A549 treated with Mapracorat at 1 μM for 4 hours (cell line): ENCODE results near the gene OR4P4. TPM values are rescaled to one million over a fixed set of nuclear protein-coding genes. Genes with fewer than 3 reads are reported as not detected.

ENCODE experiments used
- total RNA-seq: library from RNA; stranded (reverse); fragments of 200-300 nt; extraction: Qiagen RNA extraction; gene quantifications from 5 replicates; pipeline ENCODE4 v1.2.3, GENCODE V29; 2022

The OR4P4 gene
- total RNA-seq = not detected in 5 replicates

GRCh38 chr11:55634813-55635212 is at the start of gene OR4P4:
OR4P4 (plus strand) TSS chr11:55635113.

GRCh38 chr11:55607545-55607944 is 27.4 kb upstream of the OR4P4 start, which contains the start of gene OR4C11:
OR4C11 (minus strand) TSS chr11:55607645; CDS start chr11:55604373, 3,272 bp downstream.

GRCh38 chr11:55648027-55648426 is 13.1 kb downstream of the OR4P4 start, which contains the start of gene OR4S2:
OR4S2 (plus strand) TSS chr11:55648327; CDS start chr11:55650904, 2,577 bp downstream.

GRCh38 chr11:55661901-55662300 is 27.0 kb downstream of the OR4P4 start, which contains the start of gene OR4C6:
OR4C6 (plus strand) TSS chr11:55662201; CDS start chr11:55665167, 2,966 bp downstream.

Other genes with a start within 250 kb of the OR4P4 start
- not detected in 5 replicates for gene OR4C15, start 80.6 kb upstream of the OR4P4 start, total RNA-seq
- gene OR4C16, start 63.0 kb upstream of the OR4P4 start, total RNA-seq = not detected in 5 replicates
- not detected in 5 replicates for gene OR4C11, start 27.5 kb upstream of the OR4P4 start, total RNA-seq
- not detected in 5 replicates for gene OR4S2, start 13.2 kb downstream of the OR4P4 start, total RNA-seq
- gene OR4C6, start 27.1 kb downstream of the OR4P4 start, total RNA-seq = not detected in 5 replicates
- not detected in 5 replicates for gene OR5D13, start 138.3 kb downstream of the OR4P4 start, total RNA-seq
- gene OR5D14, start 160.4 kb downstream of the OR4P4 start, total RNA-seq = not detected in 5 replicates
- gene OR5L1, start 176.3 kb downstream of the OR4P4 start, total RNA-seq = not detected in 5 replicates
- gene OR5D18, start 184.5 kb downstream of the OR4P4 start, total RNA-seq = not detected in 5 replicates
- not detected in 5 replicates for gene OR5L2, start 192.1 kb downstream of the OR4P4 start, total RNA-seq
- gene OR5D16, start 203.6 kb downstream of the OR4P4 start, total RNA-seq = not detected in 5 replicates
- gene TRIM51, start 248.2 kb downstream of the OR4P4 start, total RNA-seq = not detected in 5 replicates